A549 treated with DMSO at 1 μM for 4 hours (cell line): ENCODE measurements around the gene CXorf49B. TPM values are rescaled to one million over a fixed set of nuclear protein-coding genes. Genes with fewer than 3 reads are reported as not detected.

Experiments
- total RNA-seq: library from RNA; stranded (reverse); fragments of 200-300 nt; extraction: Qiagen RNA extraction; gene quantifications from 5 replicates; pipeline ENCODE4 v1.2.3, GENCODE V29; 2022; ENCODE audit warnings: low read depth

Gene CXorf49B
- not detected in 5 replicates for total RNA-seq

DNA sequence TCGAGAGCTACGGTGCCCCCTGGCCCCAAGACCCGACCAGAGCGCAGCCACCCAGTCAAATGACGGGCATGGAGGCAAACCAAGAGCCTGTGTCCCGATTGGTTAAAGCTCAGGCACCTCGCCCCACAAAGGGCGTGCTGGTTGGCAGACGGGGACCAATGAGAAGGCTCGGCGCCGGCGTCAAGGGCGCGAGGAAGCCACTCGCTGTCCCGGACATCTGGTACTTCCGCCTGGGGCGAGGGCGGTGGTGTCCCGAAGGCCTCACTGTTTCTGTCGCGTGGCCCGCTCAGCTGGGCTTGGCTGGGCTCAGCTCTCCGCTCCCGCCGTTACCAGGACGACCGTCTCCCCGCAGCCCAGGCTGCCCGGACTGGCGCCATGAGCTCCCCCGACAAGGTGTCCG is at the start of gene CXorf49B:
Gene CXorf49B (plus strand): TSS at position 301 of the 400 bp plus-strand sequence. CDS start 75 bp downstream, at position 376.

DNA sequence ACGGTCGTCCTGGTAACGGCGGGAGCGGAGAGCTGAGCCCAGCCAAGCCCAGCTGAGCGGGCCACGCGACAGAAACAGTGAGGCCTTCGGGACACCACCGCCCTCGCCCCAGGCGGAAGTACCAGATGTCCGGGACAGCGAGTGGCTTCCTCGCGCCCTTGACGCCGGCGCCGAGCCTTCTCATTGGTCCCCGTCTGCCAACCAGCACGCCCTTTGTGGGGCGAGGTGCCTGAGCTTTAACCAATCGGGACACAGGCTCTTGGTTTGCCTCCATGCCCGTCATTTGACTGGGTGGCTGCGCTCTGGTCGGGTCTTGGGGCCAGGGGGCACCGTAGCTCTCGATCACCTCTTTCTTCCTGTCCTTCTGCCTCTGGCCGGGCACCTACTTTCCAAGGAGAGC is 45.0 kb upstream of the CXorf49B start, which contains the start of gene CXorf49:
Gene CXorf49 (minus strand): TSS at position 101 of the 400 bp plus-strand sequence. CDS start 134 bp downstream, outside the sequence.

Other genes starting within 250 kb of the CXorf49B start
- 27.4 to 46.5 TPM (median 43.5 TPM) in 5 replicates for gene OGT, start 230.2 kb upstream of the CXorf49B start, total RNA-seq
- gene GCNA, start 184.9 kb upstream of the CXorf49B start, total RNA-seq: 1.1 to 1.8 TPM (median 1.2 TPM) in 5 replicates
- gene CXCR3, start 144.8 kb upstream of the CXorf49B start, total RNA-seq: 0.13 TPM in 2 of 5 replicates, not detected in the others
- not detected in 5 replicates for gene CXorf49, start 45.1 kb upstream of the CXorf49B start, total RNA-seq
- 0.32 to 0.45 TPM (median 0.37 TPM) in 5 replicates for gene NHSL2, start 147.5 kb downstream of the CXorf49B start, total RNA-seq